ENCODE results near the gene MAFF.
"Not testable (repeated sequence)": the region's sequence is repeated elsewhere in the genome, so short reads cannot be mapped to it uniquely, and the experiment has no call there.

MAFF gene

GRCh38 chr22:38201711-38202436 lies at the start of gene MAFF:
MAFF (plus strand) TSS chr22:38201994; CDS start chr22:38213854, 11,860 bp downstream.
- DNase-seq (ENCODE audit: insufficient read length, low spot score) (peak; percentile 75), FAIRE-seq (no peak)
- TF ChIP-seq CTCF (IDR thresholded peaks at IDR 0.05; ENCODE audit: insufficient read depth, missing control alignments): no peak

- FAIRE-seq: no peak
- TF ChIP-seq CTCF (IDR thresholded peaks at IDR 0.05; ENCODE audit: insufficient read depth, missing control alignments): no peak
- DNase-seq (ENCODE audit: insufficient read length, low spot score): no peak
Measured at GRCh38 chr22:38153821-38154562, 47.8 kb upstream of the MAFF start.

- peak; percentile 38 for TF ChIP-seq CTCF (IDR thresholded peaks at IDR 0.05; ENCODE audit: insufficient read depth, missing control alignments)
- FAIRE-seq; DNase-seq (ENCODE audit: insufficient read length, low spot score): not testable (repeated sequence)
Measured at GRCh38 chr22:38154563-38154915, 47.3 kb upstream of the MAFF start.

DNA sequence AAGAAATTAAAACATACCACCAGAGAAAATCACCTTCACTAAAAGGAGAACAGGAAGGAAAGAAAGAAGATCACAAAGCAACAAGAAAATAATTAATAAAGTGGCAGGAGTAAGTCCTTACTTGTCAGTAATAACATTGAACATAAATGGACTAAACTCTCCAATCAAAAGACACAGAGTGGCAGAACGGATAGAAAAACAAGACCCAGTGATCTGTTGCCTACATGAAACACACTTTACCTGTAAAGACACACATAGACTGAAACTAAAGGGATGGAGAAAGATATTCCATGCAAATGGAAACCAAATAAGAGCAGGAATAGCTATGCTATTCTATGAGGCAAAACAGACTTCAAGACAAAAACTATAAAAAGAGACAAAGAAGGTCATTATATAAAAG lies 46.1 kb upstream of the MAFF start:
- DNase-seq (ENCODE audit: insufficient read length, low spot score) (no peak), FAIRE-seq (no peak)
- no peak for TF ChIP-seq CTCF (IDR thresholded peaks at IDR 0.05; ENCODE audit: insufficient read depth, missing control alignments)

DNA sequence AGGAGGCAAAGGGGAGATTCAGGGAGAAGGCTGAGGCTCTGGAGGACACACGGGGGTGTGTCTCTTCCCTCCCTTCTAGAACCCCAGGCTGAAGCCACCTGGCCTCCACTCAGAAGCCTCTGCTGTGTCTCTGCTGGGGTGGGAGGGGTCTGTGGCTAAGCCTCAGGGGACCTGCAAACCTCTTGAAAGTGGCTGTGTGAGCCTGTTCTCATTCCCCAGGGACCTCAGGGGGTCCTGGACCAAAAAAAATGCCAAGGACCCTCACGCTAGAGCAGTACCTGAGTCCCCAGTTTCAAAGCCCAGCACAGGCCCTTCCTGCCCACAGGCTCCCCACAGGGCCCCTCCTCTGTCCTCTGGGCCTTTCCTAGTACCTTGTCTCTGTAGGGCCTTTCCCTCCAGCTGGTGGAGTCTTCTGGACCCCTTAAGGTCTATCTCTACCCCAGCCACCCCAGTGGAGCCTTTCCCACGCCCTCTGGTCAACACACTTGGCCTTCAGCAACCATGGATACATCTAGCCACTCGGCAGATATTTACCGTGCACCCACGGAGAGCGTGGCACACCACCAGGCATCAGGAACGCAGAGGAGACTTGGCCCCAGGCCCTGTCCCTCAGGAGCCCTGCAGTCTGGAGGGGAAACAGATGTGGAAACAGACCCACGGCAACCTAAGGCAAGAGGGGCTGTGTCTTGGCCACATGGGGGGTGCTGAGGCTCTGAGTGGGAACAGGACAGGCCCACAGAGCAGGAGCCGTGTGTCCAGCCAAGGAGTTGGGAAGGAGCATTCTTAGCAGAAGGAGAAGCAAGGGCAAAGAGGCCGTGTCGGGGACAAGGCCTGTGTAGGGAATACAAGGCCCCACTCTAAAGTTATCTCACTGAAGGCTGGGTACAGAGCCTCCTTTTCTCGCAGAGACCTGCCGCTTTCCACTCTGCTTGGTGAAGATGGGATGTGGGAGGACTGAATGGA lies 38.6 kb upstream of the MAFF start:
- TF ChIP-seq CTCF (IDR thresholded peaks at IDR 0.05; ENCODE audit: insufficient read depth, missing control alignments): no peak
- no peak for FAIRE-seq
- DNase-seq (ENCODE audit: insufficient read length, low spot score): no peak

- FAIRE-seq: no peak
- TF ChIP-seq CTCF (IDR thresholded peaks at IDR 0.05; ENCODE audit: insufficient read depth, missing control alignments): no peak
- DNase-seq (ENCODE audit: insufficient read length, low spot score): no peak
Measured at GRCh38 chr22:38163844-38164550, 37.8 kb upstream of the MAFF start.

Measured in D721Med (cell line).